ELR (cell line): ENCODE data around the gene APAF1.

Experiments used
- DNase-seq: peaks from one replicate; pipeline ENCODE4 v3.0.0-alpha.2; 2015; ENCODE audit warnings: low read depth

Gene APAF1

DNA sequence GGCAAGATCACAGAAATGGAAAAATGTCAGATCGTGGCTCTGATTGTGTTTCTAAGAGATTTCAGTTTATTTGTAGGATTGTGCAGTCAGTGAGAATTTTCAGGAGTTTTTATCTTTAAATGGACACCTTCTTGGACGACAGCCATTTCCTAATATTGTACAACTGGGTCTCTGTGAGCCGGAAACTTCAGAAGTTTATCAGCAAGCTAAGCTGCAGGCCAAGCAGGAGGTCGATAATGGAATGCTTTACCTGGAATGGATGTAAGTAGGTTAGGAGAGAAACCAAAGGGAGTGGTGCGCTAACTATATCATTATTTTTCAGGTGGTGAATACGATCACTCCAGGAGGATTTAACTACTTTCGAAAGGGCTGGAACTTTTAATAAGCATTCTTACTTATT, 26.4 kb downstream of the APAF1 start:
- DNase-seq, result no peak

DNA sequence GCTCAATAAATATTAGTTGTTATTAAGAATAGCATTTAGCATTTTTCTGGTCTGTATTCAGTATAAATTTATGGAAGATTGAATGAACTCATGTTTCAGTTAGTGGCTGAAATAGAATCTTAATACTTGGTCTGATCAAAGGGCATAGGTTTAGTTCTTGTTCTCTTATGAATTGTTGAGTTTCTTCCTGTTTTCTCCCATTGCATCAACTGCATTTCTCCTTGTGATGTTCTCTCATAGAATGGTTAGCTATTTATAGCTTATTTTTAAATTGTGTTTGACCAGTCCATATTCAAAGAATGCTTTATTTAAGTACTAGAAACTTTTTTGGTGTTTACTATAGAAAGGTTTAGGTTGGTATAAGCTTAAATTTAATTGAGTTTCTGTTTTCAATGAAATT, 29.8 kb downstream of the APAF1 start:
- DNase-seq, result no peak

DNA sequence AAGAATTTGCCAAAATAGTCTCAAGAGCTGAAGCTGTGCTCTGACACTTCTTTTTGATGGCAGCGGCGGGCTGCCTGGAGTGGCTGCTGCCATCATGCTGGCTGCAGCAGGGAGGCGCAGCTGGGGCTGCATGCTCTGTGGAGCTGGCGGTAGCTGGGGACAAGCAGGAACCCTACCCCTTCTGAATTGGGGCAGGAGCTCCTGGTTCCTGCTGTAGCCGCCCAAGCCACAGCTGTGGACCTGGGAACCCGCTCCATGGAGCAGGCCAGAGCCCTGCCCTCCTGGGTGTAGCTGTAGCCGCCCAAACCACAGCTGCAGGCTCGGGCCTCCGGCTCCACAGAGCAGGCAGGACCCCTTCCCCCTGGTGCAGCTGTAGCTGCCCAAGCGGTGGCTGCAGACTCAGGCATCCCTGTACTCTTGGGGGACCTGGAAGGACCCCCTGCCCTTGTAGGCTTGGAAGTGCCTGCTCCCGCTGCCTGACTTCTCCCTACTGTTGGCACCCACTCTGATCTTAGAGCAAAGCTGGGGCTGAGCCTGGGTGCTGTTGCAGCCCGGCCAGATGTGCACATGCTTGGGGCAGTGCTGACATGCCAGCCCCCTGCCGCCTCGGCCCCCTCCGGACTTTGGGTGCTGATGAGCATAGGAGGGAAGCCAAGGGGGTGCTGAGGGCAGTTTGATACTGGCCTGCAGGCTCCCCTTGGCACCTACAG, 33.3 kb downstream of the APAF1 start:
- DNase-seq, result no peak

DNA sequence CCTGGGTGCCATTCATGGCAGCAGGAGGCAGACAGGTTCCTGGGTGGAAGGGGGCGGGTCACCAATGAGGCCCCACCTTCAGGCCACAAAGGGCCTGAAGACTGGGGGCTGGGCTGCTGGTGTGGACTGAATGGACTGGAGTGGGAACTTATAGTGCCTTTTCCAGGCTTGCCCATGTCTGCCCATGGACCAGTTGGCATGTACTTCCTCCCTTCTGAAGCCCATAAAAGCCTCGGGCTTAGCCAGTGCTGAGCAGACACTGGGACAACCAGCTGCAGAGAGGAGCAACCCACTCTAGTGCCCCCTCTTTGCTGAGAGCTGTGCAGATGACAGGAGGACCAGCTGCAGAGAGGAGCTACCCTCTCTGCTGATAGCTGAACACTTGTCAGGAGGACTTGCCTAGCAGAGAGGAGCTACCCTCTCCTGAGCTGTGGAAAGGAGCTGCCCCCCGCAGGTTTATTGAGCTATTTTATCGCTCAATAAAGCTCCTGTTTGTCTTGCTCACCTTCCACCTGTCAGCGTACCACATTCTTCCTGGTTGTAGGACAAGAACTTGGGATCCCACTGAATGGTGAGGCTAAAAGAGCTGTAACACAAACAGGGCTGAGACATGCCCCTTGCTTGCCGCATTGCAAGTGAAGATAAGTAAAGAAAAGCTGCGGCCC, 34.0 kb downstream of the APAF1 start:
- no peak for DNase-seq

DNA sequence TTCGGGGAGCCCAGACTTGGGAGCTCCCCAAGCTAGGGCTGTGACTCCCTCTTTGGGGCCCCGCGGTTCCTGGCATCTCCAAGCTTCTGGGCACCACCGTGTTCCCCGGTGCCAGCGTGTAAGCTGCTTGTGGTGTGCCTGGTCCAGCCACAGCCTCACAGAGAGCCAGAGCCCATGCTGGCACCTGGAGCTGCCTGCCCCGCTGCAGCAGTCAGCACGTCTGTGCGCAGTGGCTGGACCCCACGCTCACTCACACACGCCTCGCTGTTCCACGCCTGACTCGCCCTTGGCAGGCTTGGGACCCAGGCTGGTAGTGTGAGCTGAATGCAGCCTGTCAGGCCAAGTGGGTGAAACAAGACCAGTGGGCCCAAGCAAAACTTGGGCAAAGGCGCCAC, 34.5 kb downstream of the APAF1 start:
- DNase-seq, result no peak

DNA sequence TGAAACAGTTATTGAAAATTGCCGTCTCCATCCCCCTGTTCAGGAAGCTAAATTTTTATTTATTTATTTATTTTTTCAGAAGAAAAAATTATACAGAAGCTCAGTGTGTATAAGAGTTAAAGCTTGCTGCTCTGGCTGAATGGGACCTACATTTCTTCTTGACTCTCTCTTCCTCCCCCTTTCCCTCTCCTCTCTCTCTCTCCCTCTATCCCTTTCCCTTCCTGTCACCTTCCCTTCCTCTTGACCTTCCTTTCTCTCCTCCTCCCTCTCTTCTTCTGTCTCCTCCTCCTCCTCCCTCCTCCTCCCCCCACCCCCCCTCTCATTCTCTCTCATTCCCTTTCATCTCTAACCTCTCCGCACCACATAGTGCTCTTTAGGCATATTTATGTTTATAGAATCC, 39.1 kb downstream of the APAF1 start:
- no peak for DNase-seq

DNA sequence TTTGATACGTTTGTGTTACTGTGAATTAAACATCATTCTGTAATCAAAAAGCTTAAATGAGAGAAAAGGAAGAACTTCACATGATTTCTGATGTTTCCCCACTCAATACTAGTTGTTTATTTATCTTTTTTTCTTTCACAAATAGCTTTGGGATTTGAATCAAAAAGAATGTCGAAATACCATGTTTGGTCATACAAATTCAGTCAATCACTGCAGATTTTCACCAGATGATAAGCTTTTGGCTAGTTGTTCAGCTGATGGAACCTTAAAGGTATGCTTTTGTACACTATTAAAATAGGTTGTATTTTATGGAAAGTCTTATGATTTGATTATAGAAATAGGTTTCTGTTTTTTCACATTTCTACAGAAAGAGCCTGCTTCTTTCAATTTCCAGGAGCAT, 41.5 kb downstream of the APAF1 start:
- DNase-seq, result no peak

DNA sequence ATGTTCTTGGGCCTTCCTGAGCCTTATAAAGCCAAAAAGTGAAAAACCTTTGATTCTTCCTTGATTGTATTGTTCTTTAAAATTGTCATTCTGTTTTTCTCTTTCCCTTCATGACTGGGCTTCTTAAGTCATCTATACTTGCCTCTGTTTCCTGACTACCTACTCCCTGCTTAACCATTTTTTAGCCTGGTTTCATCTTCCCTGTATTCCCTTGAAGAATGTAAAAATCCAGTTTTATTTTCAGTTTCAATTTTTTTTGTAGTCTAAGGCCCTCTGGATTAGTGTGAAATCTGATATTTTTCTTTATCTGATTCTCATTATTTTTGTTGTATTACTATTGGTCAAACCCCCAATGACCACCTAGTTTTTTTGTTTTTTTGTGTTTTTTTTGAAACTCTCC, 46.3 kb downstream of the APAF1 start:
- DNase-seq, result no peak

DNA sequence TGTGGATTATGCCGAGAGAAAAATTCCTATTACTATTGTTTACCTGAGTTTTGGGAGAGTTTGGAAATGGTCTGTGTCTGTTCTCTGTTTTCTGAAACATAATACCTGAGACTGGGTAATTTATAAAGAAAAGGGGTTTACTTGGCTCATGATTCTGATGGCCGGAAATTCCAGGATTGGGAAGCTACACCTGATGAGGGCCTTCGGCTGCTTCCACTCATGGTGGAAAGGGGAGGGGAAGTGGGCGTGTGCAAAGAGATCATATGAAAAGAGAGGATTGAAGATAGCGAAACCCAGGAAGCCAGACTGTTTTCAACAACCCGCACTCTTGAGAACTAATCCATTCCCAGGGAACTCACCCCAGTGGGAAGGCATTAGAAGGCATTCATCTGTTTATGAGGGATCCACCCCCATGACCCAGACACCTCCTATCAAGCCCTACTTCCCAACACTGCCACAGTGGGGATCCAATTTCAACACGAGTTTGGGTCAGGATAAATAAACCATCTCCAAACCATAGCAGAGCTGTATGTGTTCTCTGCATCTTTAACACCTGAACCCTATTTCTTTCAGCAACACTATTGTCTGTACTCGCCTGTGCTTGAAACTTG, 51.1 kb downstream of the APAF1 start:
- DNase-seq, result no peak

DNA sequence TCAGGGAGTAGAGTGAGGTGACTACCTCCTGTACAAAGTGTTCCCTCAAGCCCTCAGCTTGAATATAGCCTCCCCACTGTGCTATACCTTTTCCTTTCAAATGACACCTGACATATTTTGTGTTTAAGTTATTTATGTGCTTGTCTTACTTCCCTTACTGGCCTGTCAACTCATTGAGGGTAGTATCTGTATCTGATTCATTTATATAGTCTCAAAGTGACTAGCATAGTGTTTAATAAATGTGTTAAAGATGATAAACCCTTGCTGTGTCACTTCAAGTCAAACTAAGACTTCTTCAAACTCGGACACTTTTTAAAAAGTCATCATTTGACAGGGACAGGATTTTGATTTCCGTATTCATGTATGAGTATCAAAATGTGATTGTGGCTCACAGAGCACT, 52.1 kb downstream of the APAF1 start:
- no peak for DNase-seq

DNA sequence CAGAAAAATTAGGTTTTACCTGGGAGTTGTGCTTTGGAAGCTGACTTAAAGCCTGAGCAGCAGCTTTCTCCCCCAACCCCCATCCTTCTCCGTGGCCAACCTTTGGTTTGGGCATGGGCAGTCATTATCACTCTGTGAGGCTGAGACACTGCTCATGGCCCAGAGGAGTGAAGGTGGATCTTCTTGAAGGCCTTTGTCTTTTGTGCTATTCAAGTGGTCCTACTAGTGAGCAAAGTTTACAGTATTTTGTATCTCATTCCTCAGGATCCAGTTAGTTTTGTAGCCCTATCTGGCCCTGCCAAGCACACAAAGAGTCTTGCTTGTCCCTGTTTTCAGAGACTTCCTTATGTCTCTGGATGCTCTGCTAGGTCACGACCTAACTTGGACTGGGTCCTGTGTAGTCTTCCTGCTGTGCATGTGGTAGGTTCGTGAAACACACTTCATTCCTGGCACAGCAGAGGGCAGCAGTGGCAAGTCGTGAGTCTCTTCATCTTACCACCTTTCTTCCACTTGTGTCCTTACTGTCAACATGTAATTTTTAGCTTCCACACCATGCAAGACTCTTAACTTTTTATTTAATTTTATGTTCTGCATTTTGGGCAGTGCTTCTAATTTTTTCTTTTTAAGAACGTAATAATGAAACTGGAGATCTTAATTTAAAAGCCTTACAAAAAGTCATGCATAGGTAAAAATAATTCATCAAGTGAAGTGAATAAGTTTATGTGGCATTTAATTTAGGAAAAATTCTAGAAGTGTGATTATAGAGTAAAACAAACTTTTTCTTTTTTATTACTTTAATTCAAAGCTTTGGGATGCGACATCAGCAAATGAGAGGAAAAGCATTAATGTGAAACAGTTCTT, 53.7 kb downstream of the APAF1 start:
- DNase-seq, result peak; percentile 68

DNA sequence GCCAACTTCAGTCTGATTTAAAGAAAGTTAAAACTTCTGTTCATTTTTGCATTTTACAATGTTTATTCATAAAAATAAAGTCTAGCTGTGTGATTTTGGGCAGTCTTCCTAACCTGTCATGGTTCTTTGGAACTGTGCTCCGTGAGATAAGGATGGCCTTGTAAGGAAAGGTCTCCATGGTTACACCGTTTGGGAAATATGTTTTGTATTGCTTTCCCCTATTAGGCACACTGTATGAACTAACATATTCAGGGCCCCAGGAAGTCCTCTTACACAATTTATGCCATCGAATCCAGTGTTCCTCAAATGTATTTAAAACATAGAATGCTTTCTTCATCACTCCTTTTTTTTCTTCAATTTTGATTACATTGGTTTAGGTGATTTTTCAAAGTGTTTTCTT, 54.5 kb downstream of the APAF1 start:
- DNase-seq, result no peak

DNA sequence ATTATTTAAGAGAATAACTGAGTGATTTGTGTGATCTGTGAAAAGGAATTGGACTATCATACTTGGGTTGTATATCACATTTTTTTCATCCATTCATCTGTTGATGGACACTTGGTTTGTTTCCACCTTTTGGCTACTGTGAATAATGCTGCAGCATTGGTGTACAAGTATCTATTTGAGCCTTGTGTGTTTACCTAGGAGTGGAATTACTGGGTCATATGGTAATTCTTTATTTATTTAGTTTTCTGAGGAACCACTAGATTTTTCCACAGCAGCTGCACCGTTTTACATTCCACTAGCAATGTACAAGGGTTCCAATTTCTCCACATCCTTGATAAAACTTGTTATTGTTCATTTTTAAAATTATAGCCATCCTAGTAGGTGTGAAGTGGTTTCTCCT, 56.1 kb downstream of the APAF1 start:
- DNase-seq, result no peak

DNA sequence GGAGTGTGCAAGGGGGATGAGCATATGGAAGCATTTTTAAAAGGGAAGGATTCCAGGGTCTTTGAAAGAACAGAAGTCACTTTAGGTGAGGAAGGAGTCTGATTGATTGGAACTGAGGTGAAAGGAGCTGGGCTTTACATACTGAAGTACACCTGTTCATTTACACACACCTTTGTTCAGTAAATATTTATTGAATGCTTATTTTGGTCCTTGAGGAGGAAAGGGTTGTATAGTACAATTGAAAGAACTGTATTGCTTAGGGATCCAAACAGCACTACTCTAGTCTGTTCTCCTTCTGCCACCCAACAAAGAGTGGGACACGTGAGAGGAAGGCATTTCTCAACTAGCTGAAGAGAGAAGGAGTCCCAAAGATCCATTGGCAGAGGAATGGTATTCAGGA, 63.9 kb downstream of the APAF1 start:
- no peak for DNase-seq

DNA sequence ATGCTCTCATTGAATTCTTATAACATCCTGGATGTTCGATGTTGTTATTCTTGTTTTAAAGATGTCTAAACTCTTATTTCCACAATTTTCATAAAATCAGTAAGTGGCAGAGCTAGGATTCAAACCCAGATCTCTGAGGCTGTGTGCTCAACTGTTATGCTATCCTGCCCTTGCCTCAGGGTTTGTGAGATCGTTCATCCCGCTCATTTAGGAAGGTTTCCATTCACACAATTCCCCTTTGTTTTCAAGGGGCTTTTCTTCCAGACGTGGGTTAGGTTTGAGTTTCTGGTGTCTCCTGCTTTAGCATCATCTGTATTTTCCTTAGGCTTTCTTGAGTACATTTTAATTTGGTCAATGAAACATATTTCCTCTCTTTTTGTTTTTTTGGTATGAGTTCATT, 69.3 kb downstream of the APAF1 start:
- DNase-seq, result no peak

DNA sequence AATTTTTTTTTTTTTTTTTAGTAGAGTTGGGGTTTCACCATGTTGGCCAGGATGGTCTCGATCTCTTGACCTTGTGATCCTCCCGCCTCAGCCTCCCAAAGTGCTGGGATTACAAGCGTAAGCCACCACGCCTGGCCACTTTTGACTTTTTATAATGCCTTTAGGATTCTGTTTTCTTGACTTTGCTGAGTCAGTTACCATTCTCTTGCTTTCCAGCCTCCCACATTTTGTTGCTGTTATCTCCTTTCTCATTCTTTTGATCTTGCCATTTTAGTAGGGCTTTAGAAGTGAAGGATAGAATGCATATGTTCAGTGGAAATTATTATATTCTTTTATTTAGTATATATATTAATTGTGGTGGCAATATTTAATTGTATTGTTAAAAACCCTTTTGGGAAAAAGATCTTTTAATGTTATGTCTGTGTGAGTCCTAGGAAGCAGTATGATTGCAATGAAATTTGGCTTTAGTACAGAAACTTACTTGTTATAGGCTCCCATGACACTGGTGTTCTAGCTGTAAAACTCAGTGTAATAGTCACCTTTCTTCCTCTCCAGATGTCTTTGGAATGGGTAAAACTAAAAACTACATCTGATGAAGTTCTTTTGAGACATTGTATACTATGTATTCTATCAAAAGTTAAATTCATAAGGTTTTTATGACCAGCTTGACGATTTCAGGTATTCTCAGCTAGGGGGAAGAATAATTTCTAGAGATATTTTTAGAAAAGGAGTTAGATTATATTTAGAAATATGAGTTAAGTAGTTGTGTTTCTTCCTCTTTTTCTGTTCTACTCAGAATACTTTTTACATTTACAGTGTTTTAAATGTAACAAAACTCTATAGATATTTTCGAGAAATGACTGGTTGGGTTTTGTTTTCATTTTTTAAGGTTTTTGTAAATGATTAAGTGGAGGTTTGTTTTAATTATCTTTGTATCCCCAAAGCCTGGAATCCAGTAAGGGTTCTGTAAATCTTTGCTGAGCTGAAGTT, 74.7 kb downstream of the APAF1 start:
- no peak for DNase-seq

DNA sequence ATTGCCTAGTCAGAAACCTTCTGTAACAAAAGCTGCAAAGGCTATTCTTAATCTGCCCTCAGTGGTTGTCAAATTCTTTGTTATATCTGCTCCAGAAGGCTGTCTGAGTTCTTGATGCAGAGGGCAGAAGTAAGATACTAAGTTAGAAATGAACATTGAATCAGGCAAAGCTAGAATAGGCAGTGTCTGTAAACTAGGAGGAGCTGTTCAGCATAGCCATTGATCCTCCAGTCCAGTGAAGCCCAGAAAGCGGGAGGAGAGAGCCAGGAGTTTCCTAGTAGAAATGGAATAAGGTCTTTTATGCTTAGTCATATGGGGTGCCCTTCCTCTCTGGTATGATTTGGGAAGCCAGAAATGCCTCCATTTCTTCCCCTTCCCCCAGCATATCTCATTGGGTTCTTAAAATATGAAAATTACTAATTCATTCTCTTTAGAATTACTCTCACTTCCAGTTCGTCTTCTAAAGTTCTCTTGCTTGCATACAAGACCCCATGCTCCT, 76.2 kb downstream of the APAF1 start:
- no peak for DNase-seq

DNA sequence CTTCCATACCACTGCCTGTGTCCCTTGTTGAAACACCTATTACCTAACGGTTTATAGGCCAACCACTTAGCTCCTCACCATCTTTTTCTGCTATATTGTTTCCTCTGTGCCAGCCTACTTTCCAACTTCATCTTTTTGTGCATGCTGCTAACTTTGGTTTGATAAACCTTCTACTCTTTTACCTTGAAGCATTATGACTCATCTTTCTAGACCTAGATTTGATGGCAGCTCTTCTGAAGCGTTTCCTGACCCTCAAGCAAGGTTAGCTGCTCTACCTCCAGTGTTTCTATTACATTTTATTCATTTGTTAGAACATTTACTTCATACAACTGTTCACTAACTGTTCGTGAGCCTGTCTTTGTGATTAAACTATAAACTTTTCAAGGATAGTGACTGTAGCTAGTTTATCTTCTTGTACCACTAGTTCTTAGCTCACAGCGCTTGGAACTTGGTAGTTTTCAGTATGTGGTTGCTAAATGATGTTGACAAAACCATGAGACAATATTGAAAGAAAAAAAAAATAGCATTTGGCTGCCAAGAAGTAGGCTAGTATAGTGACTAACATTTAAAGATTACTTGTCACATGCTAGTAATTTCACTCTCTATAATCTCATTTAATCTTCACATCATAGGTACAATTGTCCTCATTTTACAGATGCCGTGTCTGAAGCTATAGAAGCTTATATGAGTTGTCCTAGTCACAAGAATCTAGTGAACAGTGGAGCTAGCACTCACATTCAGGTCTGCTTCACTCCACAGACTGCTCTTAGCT, 79.5 kb downstream of the APAF1 start:
- DNase-seq, result no peak

DNA sequence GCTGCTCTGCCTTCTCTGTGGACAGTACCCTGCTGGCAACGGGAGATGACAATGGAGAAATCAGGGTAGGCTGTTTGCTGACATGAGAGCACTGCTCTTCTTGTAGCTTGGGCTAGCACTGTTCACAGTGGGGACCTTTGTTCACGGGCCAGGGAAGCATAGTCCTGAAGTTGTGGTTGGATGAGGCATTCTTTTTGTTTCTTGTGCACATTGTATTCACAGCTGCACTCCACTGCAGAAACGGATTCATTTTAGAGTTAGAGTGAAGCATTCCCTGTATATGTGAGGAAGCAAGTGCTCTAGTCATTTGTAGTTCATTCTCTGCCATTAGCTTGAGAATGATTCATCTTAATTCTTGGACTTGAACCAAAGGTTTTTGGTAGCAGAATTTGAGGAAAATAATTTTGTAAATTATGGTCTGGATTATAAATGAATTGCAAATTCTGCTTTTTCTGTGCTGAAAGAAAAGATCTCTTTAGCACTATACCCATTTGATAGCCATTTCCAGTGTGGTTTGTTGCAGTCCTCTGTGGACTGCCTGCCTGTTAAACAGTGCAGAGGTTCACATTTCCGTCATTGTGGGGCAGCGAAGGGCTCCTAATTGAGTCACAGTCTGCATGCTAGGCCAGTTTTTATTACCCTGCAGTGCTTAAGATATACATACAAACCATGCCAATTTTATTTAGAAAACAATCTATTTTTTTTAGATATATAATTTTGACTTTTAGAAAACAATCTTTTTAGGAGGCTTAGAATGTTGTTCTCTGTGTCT, 80.6 kb downstream of the APAF1 start:
- DNase-seq, result peak; percentile 64

DNA sequence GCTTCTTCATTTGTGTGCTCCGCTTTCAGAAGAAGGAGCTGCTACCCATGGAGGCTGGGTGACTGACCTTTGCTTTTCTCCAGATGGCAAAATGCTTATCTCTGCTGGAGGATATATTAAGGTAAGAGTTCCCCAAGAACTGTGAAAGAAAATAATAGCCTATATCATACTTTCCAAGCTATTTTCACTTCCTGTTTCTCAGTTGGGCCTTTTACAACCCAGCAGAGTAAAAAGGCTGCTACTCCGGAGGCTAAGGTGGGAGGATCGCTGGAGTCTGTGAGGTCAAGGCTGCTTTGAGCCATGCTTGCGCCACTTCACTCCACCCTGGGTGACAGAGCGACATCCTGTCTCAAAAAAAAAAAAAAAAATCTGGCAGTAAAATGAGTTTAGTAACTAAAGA, 82.1 kb downstream of the APAF1 start:
- DNase-seq, result no peak
